HG02759 (cell line): ENCODE data around the gene LRRC8E.
A peak's percentile ranks its signal among the peaks of the same experiment; 100 is the strongest.

Experiments
- ATAC-seq: cut with Tn5 transposase; IDR thresholded peaks from one replicate; pipeline ENCODE4 v1.9.1; 2021; ENCODE audit warnings: mild to moderate bottlenecking, moderate library complexity; ENCODE audit not compliant: unreplicated experiment

The LRRC8E gene

DNA sequence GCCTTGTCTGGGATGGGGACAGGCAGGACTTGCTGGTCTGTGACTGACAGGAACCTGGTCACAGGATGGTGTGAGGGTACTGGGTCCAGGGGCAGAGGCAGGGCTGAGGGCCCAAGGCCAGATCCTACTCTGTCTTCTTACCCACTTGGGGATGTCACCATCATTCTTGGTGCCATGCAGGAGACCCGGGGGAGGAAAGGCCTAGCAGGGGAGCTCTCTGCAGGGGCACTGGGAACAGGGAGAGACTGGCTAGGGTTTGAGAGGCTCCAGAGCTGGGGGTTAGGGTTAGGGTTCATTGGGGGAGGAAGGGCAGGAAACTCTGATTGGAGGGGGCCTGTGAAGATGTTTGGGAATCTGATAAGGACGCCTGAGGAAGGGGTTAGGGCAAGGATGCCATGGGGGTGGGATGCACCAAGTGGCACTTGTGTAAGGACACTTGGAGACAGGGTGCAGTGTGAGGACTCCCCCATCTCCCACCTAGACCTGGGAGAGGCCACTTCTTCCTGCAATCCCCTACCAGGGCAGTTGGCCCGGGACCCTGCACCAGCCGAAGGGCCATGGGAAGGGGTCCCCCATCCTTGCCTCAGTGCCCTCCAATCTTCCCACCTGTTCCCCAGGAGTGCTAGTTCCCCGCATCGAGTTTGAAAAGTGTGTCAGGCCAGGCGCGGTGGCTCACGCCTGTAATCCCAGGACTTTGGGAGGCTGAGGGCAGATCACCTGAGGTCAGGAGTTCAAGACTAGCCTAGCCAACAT lies 21.0 kb upstream of the LRRC8E start:
- ATAC-seq: no peak

DNA sequence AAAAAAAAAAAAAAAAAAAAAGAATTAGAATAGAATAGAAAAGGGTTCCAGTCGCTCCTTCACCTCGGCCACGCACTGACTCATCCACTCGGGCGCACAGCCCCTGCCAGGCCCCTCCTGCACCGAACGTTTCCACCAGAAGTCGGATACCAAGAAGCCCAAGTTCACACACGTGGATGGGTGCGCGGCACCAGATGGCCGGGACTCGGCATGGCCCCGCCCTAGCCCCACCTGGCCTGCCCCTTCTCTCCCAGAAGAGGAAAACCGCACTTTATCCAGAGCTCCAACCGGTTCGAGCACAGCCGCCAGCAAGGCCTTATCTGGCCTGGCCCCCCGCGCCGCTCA lies 20.0 kb upstream of the LRRC8E start:
- ATAC-seq: no peak

DNA sequence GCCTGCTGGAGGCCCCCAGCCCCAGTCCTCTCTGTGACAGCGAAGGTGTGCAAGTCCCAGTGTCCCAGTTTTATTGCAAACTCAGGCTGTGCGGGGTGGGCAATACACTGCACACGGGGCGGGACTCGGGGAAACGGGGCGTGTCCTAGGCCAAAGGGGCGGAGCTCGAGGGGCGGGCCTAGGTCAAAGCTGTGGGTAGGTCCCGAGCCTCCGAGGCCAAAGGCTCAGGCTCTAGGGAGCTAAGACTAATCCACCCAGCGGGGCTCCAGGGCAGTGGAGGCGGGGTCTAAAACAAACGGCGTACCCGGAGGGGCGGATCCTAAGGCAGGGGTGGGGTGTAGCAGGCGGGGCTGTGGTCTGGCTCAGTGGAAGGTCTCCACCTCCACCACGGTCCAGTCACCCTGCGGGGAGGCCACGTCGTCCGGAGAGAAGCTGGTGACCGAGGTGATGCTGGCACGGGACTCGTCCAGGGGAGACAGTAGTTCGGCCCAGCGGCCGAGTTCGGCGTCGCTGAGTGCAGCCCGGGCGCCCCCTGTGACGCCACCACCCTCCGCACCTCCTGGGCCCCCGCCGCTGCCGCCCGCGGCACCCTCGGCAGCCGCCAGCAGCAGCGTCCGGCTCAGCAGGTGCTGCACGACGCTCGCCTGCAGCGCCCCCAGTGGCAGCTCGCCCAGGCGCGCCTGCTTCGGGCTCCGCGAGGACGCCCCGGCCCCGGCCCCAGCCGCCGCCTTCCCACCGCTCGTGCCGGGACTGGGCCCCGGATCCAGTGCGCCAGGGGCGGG lies 19.4 kb upstream of the LRRC8E start:
- peak; percentile 62 for ATAC-seq

DNA sequence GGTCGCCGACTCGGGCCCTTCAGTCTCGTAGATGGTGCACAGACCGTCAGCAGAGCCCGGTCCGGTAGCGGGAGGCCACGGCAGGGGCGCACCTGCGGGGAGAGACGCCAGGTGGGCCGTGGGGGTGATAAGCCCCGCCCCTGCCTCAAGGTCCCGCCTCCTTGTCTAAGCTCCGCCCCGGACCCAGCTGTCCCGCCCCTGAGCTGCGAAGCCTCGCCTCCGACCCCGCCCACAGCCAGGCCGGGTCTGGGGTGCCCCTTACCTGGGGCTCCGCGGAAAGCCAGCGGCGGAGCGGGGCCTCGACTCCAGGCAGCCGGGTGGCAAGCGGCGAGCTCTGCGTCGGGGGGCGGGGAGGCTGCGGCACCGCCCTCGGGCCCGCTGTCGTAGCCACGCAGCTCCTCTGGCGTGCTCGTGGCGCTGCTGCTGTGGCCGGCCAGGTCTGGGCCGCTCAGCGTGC lies 18.8 kb upstream of the LRRC8E start:
- ATAC-seq: peak; percentile 52

DNA sequence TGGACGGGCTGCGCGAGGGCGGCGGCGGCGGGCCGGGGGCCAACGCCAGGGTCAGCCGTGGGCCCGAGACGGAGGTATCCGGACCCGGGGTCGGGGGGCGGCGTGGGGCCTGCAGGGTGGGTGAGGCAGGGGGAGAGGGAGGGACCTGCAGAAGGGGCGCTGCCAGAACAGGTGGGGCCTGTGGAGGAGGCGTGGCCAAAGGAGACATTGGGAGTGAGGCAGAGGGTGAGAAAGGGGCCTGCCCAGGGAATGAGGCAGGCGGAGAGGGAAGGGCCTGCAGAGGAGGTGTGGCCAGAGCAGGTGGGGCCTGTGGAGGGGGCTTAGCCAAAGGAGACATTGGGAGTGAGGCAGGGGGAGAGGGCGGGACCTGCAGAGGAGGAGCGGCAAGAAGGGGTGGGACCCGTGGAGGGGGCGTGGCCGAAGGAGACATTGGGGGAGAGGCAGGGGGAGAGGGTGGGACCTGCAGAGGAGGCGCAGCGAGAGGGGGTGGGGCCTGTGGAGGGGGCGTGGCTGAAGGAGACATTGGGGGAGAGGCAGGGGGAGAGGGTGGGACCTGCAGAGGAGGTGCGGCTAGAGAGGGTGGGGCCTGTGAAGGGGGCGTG lies 18.3 kb upstream of the LRRC8E start:
- no peak for ATAC-seq

DNA sequence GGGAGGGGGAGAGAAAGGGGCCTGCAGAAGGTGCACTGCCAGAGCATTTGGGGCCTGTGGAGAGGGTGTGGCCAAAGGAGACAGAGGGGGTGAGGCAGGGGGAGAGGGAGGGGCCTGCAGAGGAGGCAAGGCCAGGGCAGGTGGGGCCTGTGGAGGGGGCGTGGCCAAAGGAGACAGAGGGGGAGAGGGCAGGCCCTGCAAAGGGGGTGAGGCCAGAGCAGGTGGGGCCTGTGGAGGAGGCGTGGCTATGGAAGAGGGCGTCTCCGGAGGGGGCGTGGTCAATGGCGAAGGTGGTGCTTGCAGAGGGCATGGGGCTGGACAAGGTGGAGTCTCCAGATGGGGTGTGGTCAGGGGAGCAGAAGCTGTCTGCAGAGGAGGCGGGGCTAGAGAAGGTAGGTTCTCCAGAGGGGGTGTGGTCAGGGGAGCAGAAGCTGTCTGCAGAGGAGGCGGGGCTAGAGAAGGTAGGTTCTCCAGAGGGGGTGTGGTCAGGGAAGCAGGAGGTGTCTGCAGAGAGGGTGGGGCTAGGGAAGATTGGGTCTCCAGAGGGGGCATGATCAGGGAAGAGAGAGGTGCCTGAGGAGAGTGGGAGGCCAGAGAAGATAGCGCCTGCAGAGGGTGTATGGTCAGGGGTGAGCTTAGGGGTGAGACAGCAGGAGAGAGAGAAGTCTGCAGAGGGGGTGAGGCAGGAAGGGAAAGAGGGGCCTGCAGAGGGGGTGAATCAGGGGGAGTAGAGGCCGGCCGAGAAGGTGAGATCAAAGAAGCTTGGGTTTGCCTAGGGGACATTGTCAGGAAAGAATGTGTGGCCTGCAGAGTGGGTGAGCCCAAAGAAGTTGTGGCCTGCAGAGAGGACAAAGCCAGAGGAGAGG lies 17.5 kb upstream of the LRRC8E start:
- no peak for ATAC-seq

DNA sequence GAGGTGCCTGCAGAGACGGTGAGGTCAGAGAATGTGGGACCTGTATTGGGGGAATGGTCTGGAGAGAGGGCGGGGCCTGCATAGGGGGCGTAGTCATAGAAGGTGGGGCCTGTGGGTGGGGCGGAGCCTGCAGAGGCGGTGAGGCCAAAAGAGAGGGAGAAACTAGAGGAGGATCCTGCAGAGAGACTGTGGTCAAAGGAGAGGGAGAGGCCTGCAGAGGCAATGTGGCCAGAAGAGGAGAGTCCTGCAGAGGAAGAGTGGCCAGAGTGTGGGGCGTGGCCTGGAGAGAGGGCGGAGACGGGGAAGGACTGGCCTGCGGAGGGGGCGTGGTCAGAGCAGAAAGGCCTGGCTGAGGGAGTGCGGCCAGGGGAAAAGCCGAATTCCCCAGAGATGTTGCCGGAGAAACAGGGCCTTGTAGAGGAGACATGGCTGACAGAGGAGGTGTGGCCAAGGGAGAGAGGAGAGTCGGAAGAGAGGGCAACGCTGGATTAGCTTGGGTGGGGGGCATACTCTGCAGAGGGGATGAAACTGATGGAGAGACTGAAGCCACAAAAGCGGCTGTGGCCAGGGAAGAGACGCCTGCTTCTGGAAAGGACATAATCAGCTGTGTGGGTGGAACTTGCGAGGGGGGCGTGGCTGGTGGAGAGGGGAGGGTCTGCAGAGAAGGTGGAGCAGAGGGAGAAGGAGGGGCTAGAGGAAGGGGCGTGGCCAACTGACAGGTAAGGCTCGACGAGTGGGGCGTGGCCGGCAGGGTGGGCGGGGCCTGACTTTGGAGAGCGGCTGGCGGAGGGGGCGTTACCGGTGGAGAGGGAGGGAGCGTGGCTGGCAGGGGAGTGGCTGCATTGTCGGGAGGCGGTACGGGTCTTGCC lies 16.6 kb upstream of the LRRC8E start:
- no peak for ATAC-seq

DNA sequence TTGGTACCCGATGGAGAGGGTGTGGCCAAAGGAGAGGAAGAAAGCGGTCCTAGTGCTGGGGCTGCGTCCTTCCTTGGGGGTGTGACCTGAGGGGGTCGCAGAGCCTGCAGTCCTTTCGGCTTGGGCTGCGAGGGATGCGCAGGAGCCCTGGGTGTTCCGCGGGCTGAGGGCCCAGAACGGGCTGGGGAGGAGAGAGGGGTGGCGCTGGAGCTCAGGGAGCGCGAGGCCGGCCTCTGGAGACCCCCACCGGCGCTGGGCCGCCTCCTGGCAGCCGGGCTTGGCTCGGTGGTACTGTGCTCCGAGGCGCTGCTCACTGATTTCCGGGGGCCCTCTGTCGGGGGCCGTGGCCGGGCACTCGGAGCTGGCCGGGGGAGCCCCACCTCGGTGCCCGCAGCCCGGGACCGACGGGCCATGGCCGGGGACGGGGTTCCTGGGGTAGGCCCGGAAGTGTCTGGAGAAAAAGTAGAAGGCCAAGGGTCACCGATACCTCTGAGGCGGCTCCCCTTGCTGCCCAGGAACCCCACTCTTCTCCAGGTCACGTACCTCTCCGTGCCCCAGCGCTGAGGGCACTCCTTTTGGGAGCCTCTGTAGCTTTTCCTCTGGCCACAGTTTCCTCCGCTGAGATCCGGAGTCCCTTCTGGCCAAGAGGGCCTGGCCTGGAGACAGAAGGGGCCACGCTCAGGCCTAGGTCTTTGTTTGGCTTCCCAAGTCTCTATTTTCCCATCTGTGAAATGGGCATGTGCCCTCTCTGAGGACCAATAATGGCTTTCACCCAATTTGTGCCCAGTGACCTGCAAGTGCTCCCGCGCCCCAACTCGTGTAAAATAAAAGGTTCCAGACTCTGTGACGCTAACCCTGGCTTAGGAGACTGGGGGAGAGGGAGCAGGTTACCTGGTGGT lies 15.8 kb upstream of the LRRC8E start:
- ATAC-seq: no peak

DNA sequence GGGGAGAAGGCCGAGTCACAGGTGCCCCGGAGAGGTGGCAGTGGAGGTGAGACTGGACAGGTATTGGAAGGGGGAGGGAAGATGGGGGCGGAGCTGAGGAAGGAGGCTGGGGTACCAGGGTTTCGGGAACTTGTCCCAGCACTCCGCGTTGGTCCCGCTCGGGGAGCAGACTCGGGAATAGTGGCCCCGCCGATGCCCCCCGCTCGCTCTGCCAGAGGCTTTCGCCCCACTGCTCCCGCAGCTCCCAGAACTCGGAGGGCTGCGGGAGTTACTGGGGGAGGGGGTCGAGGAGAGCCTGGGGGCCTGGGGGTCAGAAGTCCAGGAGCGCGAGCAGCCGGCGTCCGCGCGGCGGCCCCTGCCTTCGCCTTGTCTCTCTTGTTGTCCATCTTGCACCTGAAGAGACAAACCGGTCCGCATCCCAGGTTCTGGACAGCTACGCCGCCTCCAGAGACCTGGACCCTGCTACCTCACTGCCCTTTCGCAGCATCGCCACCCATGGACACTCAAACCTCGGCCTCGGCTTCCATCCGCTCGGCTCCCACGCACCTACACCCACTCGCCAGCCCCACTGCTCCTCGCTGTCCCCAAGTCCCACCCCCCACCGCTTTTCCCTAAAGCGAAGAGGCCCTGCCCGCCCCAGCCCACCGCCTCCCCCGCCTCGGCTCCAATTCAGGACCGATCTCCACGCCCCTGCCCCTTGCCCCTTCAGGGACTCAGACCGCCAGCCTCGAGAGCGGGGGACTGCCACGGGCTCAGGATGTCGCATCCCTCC lies 14.8 kb upstream of the LRRC8E start:
- no peak for ATAC-seq

DNA sequence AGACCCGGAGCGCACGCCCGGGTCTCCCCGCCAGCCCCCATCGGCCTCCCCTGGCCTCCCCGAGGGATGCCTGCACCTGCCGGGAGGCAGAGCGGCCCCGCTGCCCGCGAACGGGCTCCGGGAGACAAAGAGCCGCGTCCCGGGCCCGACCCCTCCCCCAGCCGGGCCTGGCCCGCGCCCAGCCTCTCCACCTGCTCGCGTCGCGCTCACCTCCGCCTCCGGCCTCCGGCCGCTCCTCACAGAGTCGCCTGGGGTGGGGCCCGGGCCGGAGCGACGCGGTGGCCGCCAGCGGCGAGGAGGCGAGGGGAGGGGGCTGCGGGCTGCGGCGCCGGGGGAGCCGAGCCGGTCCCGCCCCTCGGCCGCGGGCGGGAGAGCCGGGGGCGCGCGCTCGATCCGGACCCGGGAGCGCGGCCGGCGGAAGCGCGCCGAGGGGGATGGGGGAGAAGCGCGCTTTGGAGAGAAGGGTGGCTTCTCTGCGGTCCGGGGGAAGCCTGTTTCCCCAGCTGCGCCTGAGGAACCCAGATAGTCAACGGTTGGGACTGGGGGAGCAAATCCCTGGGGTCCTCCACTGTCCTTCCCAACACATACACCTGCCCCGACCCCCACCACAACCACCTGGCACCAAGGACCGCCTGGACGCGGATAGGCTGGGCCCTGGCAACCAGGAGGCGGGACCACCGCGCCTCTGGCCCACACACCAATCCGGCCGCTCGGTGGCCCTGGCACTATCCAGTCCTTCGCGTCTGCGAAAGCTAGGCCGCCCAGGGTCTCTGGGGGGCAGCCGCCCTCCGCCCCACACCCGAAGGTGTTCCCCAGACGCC lies 14.0 kb upstream of the LRRC8E start, which contains the start of gene PRR36:
Gene PRR36 (minus strand): TSS at position 315 of the 821 bp plus-strand sequence. CDS start 701 bp downstream, outside the sequence.
- no peak for ATAC-seq

DNA sequence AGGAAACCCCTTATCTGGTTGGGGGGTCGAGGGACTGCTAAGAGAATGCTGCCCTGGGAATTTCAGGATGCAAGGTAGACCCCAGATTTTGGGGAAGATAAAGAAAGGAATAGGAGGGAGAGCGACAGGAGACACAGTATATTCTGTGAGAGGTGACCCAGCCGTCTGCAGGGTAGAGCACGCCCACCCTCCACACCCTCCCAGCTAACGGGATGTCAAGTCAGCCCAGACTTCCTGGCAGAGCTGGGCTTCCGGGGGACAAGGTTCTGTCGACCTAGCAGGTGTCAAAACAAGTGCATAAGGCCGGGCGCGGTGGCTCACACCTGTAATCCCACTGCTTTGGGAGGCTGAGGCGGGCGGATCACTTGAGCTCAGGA lies 13.4 kb upstream of the LRRC8E start:
- ATAC-seq: no peak

DNA sequence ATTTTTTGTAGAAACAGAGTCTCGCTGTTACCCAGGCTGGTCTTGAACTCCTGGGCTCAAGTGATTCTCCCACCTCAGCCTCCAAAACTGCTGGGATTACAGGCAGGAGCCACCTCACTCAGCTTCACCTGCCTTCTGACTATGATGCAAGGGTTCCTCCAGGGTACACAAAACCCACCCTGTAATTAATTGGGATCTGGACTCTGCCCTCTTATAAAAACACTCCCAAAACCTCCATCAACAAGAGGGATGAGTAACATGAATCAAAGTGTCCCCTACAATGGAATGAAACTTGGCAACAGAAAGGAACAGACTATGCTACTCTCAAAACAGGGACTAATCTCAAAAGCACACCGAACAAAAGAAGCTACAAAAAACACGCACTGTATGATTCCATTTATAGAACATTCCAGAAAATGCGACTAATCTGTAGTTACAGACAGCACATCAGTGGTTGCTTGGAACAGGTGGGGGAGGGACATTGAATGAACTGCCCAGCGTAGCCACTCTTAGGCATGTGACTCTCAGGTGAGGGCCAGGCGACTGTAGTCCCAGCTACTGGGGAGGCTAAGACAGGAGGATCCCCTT lies 11.0 kb upstream of the LRRC8E start:
- no peak for ATAC-seq

DNA sequence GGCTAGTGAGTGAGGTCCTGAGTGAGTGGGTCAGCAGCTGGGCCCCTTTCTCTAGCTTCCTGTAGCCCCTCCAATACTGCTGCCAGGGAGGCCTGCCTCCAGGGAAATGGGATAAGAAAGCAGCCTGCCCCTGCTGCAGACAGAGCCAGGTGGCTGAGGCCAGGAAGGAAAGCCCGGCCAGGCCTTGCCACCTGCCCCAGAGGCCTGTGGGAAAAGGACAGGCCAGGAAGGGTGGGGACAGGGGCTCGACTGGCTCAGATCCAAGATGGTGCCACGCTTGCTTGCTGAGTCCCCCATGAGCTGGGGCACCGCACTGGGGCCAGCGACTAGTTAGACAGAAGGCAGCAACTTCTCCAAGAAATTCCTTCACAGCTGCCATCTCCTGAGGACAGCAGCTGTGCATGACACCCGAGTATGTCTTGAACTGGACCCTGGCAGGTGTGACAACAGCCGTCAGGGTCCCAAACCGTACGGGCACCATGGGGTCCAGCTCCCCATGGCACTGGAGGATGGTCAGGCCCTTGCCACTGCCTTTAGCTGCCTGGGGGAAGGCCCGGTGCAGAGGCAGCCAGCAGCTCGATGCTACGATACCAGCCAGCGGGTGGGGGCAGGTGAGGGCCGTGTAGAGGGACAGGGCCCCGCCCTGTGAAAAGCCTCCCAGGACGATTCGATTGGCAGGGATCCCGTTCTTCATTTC lies 9.1 kb upstream of the LRRC8E start:
- no peak for ATAC-seq

DNA sequence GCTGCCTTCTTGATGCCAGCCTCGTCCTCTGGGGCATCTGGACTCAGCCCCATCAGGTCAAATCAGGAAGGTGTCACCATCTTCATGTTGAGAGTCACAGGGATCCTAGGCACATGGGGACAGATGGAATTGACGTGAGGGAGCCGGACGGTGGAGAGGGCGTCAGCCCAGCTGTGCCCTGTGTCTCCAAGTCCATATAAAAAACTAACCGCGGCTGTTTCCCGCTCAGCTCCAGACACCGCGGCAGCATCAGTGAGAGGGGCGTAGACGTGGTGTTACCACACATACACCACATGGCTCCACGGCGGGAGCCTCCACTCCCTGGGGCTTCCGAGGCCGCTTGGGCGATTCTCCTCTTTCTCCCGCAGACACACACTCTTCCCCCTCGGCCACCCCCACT lies 8.5 kb upstream of the LRRC8E start:
- no peak for ATAC-seq

DNA sequence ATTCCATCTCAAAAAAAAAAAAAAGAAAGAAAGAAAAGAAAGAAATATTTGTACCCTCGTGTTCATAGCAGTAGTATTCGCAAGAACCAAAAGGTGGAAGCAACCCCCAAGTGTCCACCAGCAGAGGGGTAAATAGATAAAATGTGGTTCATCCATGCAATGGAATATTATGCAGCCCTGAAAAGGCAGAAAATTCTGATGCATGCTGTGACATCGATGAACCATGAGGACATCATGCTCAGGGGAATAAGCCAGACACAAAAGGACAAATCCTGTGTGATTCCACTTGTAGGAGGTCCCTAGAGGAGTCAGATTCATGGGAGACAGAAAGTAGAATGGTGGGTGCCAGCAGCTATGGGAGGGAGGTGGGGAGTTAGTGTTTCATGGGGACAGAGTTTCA lies 6.4 kb upstream of the LRRC8E start:
- ATAC-seq: no peak

DNA sequence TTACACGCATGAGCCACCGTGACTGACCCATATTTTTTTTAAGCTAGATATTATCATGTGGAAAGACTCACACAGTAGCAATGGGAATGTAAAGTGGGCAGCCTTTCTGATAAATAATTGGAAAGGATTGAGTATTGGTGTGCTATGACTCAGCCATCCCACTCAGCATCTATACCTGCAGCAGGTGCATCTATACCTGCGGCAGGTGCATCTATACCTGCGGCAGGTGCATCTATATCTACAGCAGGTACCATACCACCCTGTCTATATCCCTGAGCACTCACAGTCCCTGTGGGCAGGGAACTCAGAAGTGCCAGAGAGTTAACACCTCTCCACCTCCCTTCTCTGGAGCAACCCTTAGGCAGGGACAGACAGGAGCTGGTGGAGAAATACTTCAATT lies 5.2 kb upstream of the LRRC8E start:
- ATAC-seq: no peak
